ENCODE results near the gene TYMP. TPM values are rescaled to one million over a fixed set of nuclear protein-coding genes. Genes with fewer than 3 reads are reported as not detected.
A peak's percentile ranks its signal among the peaks of the same experiment; 100 is the strongest.

The TYMP gene
- total RNA-seq, 2 donors from 2014 or later, result 29.8 to 65.3 TPM

GRCh38 chr22:50487290-50488005, 42.4 kb downstream of the TYMP start:
- H3K4me3 ChIP-seq, result no peak overlapping the region
- intact Hi-C loops (cut with DNase I), result no loop called here
- no peaks in the 10 kb centered on the region for H3K36me3 ChIP-seq (replicated peaks in 1 of 2; ENCODE audit: insufficient read depth in 1 of 2, low read depth in 2 of 2)
- peaks cover 41% of the 10 kb centered on the region for H3K4me1 ChIP-seq
- DNase-seq, result no peak
- TF ChIP-seq, protein P1, sequence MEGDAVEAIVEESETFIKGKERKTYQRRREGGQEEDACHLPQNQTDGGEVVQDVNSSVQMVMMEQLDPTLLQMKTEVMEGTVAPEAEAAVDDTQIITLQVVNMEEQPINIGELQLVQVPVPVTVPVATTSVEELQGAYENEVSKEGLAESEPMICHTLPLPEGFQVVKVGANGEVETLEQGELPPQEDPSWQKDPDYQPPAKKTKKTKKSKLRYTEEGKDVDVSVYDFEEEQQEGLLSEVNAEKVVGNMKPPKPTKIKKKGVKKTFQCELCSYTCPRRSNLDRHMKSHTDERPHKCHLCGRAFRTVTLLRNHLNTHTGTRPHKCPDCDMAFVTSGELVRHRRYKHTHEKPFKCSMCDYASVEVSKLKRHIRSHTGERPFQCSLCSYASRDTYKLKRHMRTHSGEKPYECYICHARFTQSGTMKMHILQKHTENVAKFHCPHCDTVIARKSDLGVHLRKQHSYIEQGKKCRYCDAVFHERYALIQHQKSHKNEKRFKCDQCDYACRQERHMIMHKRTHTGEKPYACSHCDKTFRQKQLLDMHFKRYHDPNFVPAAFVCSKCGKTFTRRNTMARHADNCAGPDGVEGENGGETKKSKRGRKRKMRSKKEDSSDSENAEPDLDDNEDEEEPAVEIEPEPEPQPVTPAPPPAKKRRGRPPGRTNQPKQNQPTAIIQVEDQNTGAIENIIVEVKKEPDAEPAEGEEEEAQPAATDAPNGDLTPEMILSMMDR (IDR thresholded peaks at IDR 0.05), result no peak
- TF ChIP-seq POLR2A (IDR thresholded peaks at IDR 0.05), result no peak
- WGBS, 2 donors, result 85 to 91% methylated on average over 12 to 20 of the region's 23 CpGs
- H3K27me3 ChIP-seq, result no peaks in the 10 kb centered on the region
- H3K27ac ChIP-seq, result no peak overlapping the region
- no peaks in the 10 kb centered on the region for H3K9me3 ChIP-seq
- no peak for ATAC-seq

DNA sequence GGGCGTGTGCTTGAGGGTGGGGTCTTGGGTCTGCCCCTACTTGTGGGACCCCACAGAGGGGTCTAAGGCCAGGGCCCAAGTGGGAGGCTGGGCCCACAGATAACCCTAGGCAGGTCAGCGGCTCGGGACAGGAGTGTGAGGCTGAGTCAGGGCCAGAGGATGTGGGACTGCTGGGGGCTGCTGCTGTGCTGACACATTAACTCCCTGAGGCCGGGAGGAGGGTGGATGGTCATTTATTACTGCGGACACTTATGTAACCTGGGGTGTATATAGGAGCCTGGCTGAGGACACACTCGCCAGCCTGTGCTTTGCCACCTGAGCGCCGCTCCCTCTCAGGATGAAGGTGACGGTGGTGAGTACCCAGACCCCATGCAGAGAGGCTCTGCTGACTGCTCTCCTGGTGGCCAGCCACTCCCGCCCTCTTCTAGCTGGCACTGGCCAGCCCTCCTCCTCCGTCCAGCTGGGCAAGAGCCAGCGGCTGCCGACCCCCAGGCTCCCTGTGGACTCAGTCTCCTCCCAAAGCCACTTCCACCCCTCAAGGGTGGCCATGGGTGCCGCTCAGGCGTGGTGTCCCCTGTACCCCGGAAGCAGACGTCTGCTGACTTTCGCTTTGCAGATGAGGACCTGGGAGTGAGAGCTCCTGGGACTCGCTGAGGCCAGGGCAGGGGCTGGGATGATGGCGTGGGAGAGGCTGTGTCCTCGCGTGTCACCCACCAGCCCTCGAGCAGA, 43.1 kb downstream of the TYMP start, which contains the start of gene MIOX:
TSS of gene MIOX (plus strand) at position 299 of the 729 bp plus-strand sequence. CDS start at position 338, 39 bp downstream.
- DNase-seq (no peak), ATAC-seq (no peak)
- WGBS, 2 donors, result 73 to 76% methylated on average over 7 to 22 of the region's 23 CpGs
- H3K27ac ChIP-seq, result peak within 1 kb of the TSS; percentile 81 to 91 (median 84)
- H3K27me3 ChIP-seq, result no peaks in the 10 kb centered on the region
- no peaks in the 10 kb centered on the region for H3K36me3 ChIP-seq (replicated peaks in 1 of 2; ENCODE audit: insufficient read depth in 1 of 2, low read depth in 2 of 2)
- no peaks in the 10 kb centered on the region for H3K9me3 ChIP-seq
- intact Hi-C loops (cut with DNase I), result no loop called here
- H3K4me1 ChIP-seq, result peaks cover 48% of the 10 kb centered on the region
- H3K4me3 ChIP-seq, result no peak within 1 kb of the TSS
- TF ChIP-seq POLR2A (IDR thresholded peaks at IDR 0.05), result no peak
- TF ChIP-seq, protein P1 (IDR thresholded peaks at IDR 0.05), result no peak

DNA sequence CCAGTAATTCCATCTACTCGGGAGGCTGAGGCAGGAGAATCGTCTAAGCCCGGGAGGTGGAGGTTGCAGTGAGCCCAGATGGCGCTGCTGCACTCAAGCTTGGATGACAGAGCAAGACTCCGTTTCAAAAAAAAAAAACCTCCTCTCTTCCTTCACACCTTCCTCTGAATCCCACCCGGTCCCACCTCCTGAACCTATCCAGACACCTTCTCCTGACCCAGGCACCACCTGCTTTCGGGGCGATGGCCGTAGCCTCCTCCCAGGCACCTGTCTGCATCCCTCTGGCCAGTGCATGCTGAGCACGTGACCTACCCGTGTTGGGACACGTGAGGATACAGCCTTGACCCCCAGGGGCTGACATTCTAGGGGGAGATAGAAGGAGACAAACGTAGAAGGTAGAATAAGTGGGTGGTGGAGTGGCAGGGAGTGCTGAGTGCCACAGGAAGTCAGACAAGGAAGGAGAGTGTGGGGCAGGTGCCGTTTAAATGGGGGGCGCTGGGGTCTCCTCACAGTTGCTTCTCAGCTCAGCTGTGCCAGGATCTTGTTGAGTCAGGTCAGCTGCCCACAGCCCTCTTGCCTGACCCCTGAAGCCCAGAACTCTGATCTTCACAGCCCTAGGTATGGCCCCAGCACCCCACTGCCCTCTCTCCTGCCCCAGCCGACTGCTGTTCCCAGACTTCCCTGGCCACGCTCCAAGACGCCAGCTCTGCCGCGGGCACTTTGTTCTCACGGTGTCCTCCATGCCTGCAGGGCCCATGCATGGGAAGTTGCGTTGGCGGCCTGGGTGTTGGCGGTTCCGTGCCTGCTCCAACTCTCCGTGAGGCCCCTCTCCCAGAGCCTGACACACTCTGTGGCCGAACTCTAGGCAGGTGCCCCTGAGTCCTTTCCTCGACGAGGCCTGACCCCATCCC, 44.3 kb downstream of the TYMP start:
- intact Hi-C loops (cut with DNase I), result no loop called here
- peak in 2 of 3 donors; percentile 38 to 45 for TF ChIP-seq POLR2A (IDR thresholded peaks at IDR 0.05)
- TF ChIP-seq, protein P1 (IDR thresholded peaks at IDR 0.05), result peak in 1 of 7 experiments; percentile 6
- Histone ChIP-seq H3K9me3 (no peaks in the 10 kb centered on the region), H3K36me3 (replicated peaks in 1 of 2; ENCODE audit: insufficient read depth in 1 of 2, low read depth in 2 of 2) (no peaks in the 10 kb centered on the region), H3K27ac (peak overlapping the region; percentile 81 to 91 (median 84)), H3K4me1 (peaks cover 56% of the 10 kb centered on the region), H3K27me3 (no peaks in the 10 kb centered on the region), H3K4me3 (no peak overlapping the region)
- ATAC-seq (peak; percentile 74), DNase-seq (peak; percentile 93 to 96 (median 96))
- whole genome bisulfite sequencing, 2 donors, result 33 to 37% methylated on average over 24 to 29 of the region's 29 CpGs

DNA sequence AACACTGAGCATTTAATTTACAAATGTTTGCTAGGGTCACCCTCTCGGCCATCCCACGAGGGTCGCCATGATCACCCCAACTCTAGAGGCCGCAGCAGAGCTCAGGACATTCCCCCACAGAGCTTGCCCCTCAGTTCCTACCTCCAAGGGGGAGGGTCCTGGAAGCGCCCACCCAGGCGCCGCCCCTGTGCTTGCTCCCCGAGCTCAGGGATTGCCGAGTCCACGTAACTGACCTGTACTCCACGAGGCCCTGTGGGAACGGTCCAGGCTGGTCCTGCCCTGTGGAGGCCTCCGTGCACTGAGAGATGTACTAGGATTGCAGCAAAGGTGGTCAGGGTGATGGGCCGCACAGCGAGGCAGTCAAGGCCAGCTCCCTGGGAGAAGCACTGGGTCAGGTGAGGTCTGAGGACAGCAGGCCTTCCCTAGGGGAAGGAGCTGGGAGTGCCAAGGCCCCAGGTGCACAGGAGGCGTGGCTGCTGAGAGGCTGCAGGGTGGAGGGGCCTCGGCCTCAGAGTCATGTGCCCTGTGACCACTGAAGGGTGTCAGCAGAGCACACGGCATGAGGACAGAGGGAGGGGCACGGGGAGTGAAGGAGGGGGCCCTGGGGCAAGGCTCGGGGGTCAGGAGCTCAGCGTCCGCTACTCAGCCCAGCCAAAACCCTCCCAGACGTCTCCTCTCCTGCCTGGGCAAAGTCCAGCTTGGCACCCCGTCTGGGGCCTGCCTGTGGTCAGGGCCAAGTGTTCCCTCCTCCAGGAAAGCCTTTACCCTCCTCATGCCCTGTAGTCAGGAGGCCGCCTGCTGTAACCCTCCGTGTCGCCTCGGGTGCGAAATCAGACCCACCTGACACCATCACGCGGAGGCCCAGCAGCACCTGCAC, 45.6 kb downstream of the TYMP start:
- DNase-seq, result peak; percentile 79 to 95 (median 92)

More for the DNA sequence above, 45.6 kb downstream of the TYMP start:
- Histone ChIP-seq H3K4me3 (no peak overlapping the region), H3K4me1 (peaks cover 56% of the 10 kb centered on the region), H3K36me3 (replicated peaks in 1 of 2; ENCODE audit: insufficient read depth in 1 of 2, low read depth in 2 of 2) (no peaks in the 10 kb centered on the region), H3K27me3 (no peaks in the 10 kb centered on the region), H3K9me3 (no peaks in the 10 kb centered on the region), H3K27ac (peak overlapping the region; percentile 80 to 91 (median 83))
- intact Hi-C loops (cut with DNase I), result no loop called here
- TF ChIP-seq, protein P1 (IDR thresholded peaks at IDR 0.05), result peak in 4 of 7 experiments; percentile 9 to 22 (median 20)
- TF ChIP-seq POLR2A (IDR thresholded peaks at IDR 0.05), result peak in 2 of 3 donors; percentile 50 to 52
- ATAC-seq, result peak; percentile 64
- 23 to 40% methylated on average over 8 to 31 of the region's 31 CpGs for WGBS, 2 donors
